Epithelial cell of esophagus (primary cell): ENCODE results near the gene RFPL3.
A peak's percentile ranks its signal among the peaks of the same experiment; 100 is the strongest.
"Not testable (repeated sequence)": the region's sequence is repeated elsewhere in the genome, so short reads cannot be mapped to it uniquely, and the experiment has no call there.

Source experiments
- DNase-seq: peaks from one replicate; pipeline ENCODE4 v3.0.0; 2010; ENCODE audit warnings: low read depth
- H3K4me3 ChIP-seq: 2 replicates; pipeline ENCODE4 v1.5.1; 2011; ENCODE audit warnings: mild to moderate bottlenecking, low read length, control low read depth
- TF ChIP-seq, protein P1 (sequence below): IDR thresholded peaks from 2 replicates; pipeline ENCODE4 v1.5.1; 2011; ENCODE audit warnings: low read depth, mild to moderate bottlenecking, low read length, control low read depth, inconsistent platforms; ENCODE audit not compliant: insufficient read depth; ENCODE audit errors: missing control alignments

The RFPL3 gene

GRCh38 chr22:32352681-32353080 is 5.0 kb upstream of the RFPL3 start:
- TF ChIP-seq, protein P1, sequence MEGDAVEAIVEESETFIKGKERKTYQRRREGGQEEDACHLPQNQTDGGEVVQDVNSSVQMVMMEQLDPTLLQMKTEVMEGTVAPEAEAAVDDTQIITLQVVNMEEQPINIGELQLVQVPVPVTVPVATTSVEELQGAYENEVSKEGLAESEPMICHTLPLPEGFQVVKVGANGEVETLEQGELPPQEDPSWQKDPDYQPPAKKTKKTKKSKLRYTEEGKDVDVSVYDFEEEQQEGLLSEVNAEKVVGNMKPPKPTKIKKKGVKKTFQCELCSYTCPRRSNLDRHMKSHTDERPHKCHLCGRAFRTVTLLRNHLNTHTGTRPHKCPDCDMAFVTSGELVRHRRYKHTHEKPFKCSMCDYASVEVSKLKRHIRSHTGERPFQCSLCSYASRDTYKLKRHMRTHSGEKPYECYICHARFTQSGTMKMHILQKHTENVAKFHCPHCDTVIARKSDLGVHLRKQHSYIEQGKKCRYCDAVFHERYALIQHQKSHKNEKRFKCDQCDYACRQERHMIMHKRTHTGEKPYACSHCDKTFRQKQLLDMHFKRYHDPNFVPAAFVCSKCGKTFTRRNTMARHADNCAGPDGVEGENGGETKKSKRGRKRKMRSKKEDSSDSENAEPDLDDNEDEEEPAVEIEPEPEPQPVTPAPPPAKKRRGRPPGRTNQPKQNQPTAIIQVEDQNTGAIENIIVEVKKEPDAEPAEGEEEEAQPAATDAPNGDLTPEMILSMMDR, result no peak
- DNase-seq, result no peak
- no peak overlapping the region for H3K4me3 ChIP-seq

- TF ChIP-seq, protein P1, result no peak
- H3K4me3 ChIP-seq, result no peak overlapping the region
- no peak for DNase-seq
Measured at GRCh38 chr22:32353292-32353691, 4.4 kb upstream of the RFPL3 start.

GRCh38 chr22:32353840-32354239 is 3.8 kb upstream of the RFPL3 start:
- TF ChIP-seq, protein P1, result no peak
- no peak overlapping the region for H3K4me3 ChIP-seq
- DNase-seq, result no peak

GRCh38 chr22:32354360-32355351 is 3.0 kb upstream of the RFPL3 start:
- DNase-seq, result peak; percentile 41
- H3K4me3 ChIP-seq, result no peak overlapping the region
- TF ChIP-seq, protein P1, result no peak

DNA sequence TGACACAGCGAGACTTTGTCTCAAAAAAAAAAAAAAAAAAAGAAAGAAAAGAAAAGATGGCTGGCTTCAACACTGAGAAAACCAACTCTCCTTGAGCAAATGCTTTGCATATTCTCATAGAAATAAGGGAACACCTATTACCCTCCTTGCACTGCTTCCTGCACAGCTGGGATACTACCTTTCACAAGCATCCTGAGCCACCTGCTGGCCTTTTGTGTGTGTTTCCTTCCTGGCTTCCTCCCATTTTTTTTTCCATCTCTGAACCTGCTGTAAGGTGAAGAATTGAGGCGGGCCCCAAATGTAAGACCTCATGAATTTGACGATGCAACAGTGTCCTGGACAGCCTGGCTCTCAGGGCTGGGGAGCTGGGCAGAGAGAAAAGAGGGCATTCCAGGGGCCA is 1.9 kb upstream of the RFPL3 start:
- H3K4me3 ChIP-seq, result no peak overlapping the region
- peak; percentile 38 for DNase-seq
- TF ChIP-seq, protein P1, result peak; percentile 51

DNA sequence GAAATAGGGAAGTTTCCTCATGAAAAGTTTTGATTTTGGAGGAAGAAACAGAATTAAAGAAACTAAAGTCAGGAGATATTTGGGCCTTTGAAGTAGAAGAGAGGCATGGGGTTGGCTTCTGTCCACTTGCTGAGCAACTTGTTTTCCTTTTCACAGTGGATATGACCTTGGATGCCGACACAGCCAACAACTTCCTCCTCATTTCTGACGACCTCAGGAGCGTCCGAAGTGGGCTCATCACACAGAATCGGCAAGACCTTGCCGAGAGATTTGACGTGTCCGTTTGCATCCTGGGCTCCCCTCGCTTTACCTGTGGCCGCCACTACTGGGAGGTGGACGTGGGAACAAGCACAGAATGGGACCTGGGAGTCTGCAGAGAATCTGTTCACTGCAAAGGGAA is 2.4 kb downstream of the RFPL3 start:
- H3K4me3 ChIP-seq, DNase-seq: not testable (repeated sequence)

- DNase-seq, result no peak
- no peak overlapping the region for H3K4me3 ChIP-seq
- TF ChIP-seq, protein P1, result no peak
Measured at GRCh38 chr22:32361257-32361656, 3.6 kb downstream of the RFPL3 start.
